K562 (cell line): ENCODE measurements around the gene ZNF324B. TPM values are rescaled to one million over a fixed set of nuclear protein-coding genes. Genes with fewer than 3 reads are reported as not detected.

ENCODE experiments used
- ARID2 ChIP-seq: fragments of 450-650 bp; IDR thresholded peaks from 2 replicates; pipeline ENCODE4 v1.6.1; 2017; ENCODE audit warnings: antibody characterized with exemption, mild to moderate bottlenecking
- CHD1 ChIP-seq: fragments of 200-600 bp; sonication (generic); IDR thresholded peaks from one replicate; pipeline ENCODE4 v1.6.1; 2012; ENCODE audit warnings: mild to moderate bottlenecking, moderate library complexity, low read length, inconsistent platforms
- CUX1 ChIP-seq: fragments of 200-800 bp; sonication (Bioruptor generic); IDR thresholded peaks from 2 replicates; pipeline ENCODE4 v1.6.1; 2016; ENCODE audit warnings: missing genetic modification characterization, missing compliant biosample characterization
- E2F6 ChIP-seq, 2 experiments: IDR thresholded peaks; 2 replicates each; pipeline ENCODE4 v1.6.1; 2011; ENCODE audit warnings: borderline replicate concordance in 1 of 2, control low read depth in 1 of 2, low read depth in 1 of 2, low read length in 1 of 2, mild to moderate bottlenecking in 1 of 2, mixed read lengths in 1 of 2, moderate library complexity in 1 of 2; ENCODE audit not compliant: insufficient read depth in 1 of 2, insufficient read length in 1 of 2, poor library complexity in 1 of 2, severe bottlenecking in 1 of 2; ENCODE audit errors: extremely low read depth in 1 of 2
- ETV5 ChIP-seq: sonication (generic); formaldehyde crosslinking; IDR thresholded peaks from 2 replicates; pipeline ENCODE4 v1.4.0; 2020; ENCODE audit warnings: low read depth, mild to moderate bottlenecking, missing genetic modification reagents
- HMGN3 ChIP-seq: IDR thresholded peaks from 2 replicates; pipeline ENCODE4 v1.6.1; 2011; ENCODE audit warnings: borderline replicate concordance, low read depth, mild to moderate bottlenecking, mixed read lengths, low read length; ENCODE audit not compliant: insufficient read length; ENCODE audit errors: extremely low read depth
- L3MBTL2 ChIP-seq: fragments of 450-650 bp; IDR thresholded peaks from 2 replicates; pipeline ENCODE4 v1.6.1; 2016; ENCODE audit warnings: mild to moderate bottlenecking, moderate library complexity
- MITF ChIP-seq: IDR thresholded peaks from 2 replicates; pipeline ENCODE4 v1.6.1; 2014; ENCODE audit warnings: antibody characterized with exemption
- MYC ChIP-seq, 2 experiments: fragments of 250-450 bp in 1 of 2; sonication (Bioruptor Pico) in 1 of 2; IDR thresholded peaks; 2 replicates each; pipeline versions ENCODE4 v1.5.1 to v1.6.1; 2012 to 2021; ENCODE audit warnings: low read depth in 2 of 2, borderline replicate concordance in 1 of 2, improper control_type of control experiment in 1 of 2, low read length in 1 of 2, mild to moderate bottlenecking in 1 of 2, moderate library complexity in 1 of 2
- NKRF ChIP-seq: fragments of 450-650 bp; IDR thresholded peaks from 2 replicates; pipeline ENCODE4 v1.6.1; 2016; ENCODE audit warnings: borderline replicate concordance
- PREB ChIP-seq: sonication (generic); formaldehyde crosslinking; IDR thresholded peaks from 2 replicates; pipeline ENCODE4 v1.8.1; 2023; ENCODE audit warnings: mild to moderate bottlenecking, missing genetic modification reagents
- TCF3 ChIP-seq: sonication (generic); formaldehyde crosslinking; IDR thresholded peaks from 2 replicates; pipeline ENCODE4 v1.4.0; 2020; ENCODE audit warnings: mild to moderate bottlenecking, missing genetic modification reagents
- TRIM24 ChIP-seq, 2 experiments: fragments of 450-650 bp; IDR thresholded peaks; 2 replicates each; pipeline ENCODE4 v1.6.1; 2016
- ZNF134 ChIP-seq: fragments of 250-450 bp; sonication (Bioruptor Pico); conservative IDR thresholded peaks from 2 replicates; pipeline ENCODE4 v1.4.0; 2020
- ZNF282 ChIP-seq: sonication (generic); formaldehyde crosslinking; IDR thresholded peaks from 2 replicates; pipeline ENCODE4 v1.8.1; 2023; ENCODE audit warnings: missing genetic modification reagents
- polyA plus RNA-seq, 8 experiments: library from polyadenylated mRNA; depleted of rRNA in 4 of 8; stranded (reverse) in 5 of 8; unstranded in 3 of 8; fragments of >200 nt; fragmentation: Nextera tagmentation in 2 of 8; fragmentation: Illumina TruSeq in 1 of 8; extraction: Ambion mirVana in 2 of 8; extraction: Trizol in 1 of 8; gene quantifications; 2 replicates each; pipeline versions ENCODE4 v1.2.1 to v1.2.3, GENCODE V29; 2011 to 2014; ENCODE audit warnings: inconsistent platforms in 1 of 8, missing spikeins in 1 of 8
- total RNA-seq, 7 experiments: library from RNA; depleted of rRNA in 6 of 7; stranded (reverse); fragments of >200 nt in 6 of 7; fragmentation: Illumina TruSeq in 2 of 7; extraction: Trizol in 2 of 7; gene quantifications; 2 replicates each; pipeline versions ENCODE4 v1.2.1 to v1.2.3, GENCODE V29; 2011 to 2021; ENCODE audit warnings: low replicate concordance in 1 of 7

ZNF324B gene
- total and polyA plus RNA-seq, 9 of the 15 experiments (the other 6 are each of a cell fraction or from before 2014, with no cell fraction given), result 0.20 to 13.5 (median 5.7) TPM

- TF ChIP-seq TRIM24 (IDR thresholded peaks at IDR 0.05), result 0 out of 4 replicates have a peak, but pooled peaks of 1 of the 2 experiments have one; percentile 8
- no peak for TF ChIP-seq PREB (CRISPR knock-in tag)
- 0 out of 2 replicates have a peak, but pooled peaks have one; percentile 35 for TF ChIP-seq ZNF134 (CRISPR knock-in tag)
- TF ChIP-seq MITF, result 0 out of 2 replicates have a peak, but pooled peaks have one; percentile 12
- no peak for TF ChIP-seq ZNF282 (CRISPR knock-in tag)
- TF ChIP-seq ETV5 (CRISPR knock-in tag), result no peak
- peak; percentile 96 for TF ChIP-seq CHD1
- peak; percentile 51; the same call in 1 of the 2 replicates for TF ChIP-seq MYC (IDR thresholded peaks at IDR 0.05; ENCODE audit: low read depth, low read length)
- TF ChIP-seq MYC (CRISPR knock-in tag; IDR thresholded peaks at IDR 0.05; ENCODE audit: borderline replicate concordance, low read depth), result no peak; the same call in 1 of the 2 replicates
- TF ChIP-seq ARID2, result 0 out of 2 replicates have a peak, but pooled peaks have one; percentile 15
- no peak for TF ChIP-seq CUX1 (CRISPR knock-in tag)
- TF ChIP-seq NKRF, result peak; percentile 52; the same call in 1 of the 2 replicates
- TF ChIP-seq TCF3 (CRISPR knock-in tag), result 0 out of 2 replicates have a peak, but pooled peaks have one; percentile 0
- peak; percentile 43; the same call in 1 of the 2 replicates for TF ChIP-seq L3MBTL2
- peak; percentile 3 to 17 for TF ChIP-seq E2F6 (IDR thresholded peaks at IDR 0.05; ENCODE audit: borderline replicate concordance in 1 of 2, extremely low read depth in 1 of 2, insufficient read depth in 1 of 2, insufficient read length in 1 of 2, low read depth in 1 of 2, low read length in 1 of 2, poor library complexity in 1 of 2, severe bottlenecking in 1 of 2)
- no peak for TF ChIP-seq HMGN3
These were observed 43.7 kb upstream of the ZNF324B start (continued) for GRCh38 chr19:58407658-58408151.
